8988T (cell line): Measurements from ENCODE around the gene PITPNB.

Source experiments
- DNase-seq: peaks from one replicate; pipeline ENCODE4 v3.0.0; 2011

Gene PITPNB

GRCh38 chr22:27919222-27919941 is at the start of gene PITPNB:
Gene PITPNB, minus strand, starts transcription at chr22:27919256. Its CDS starts 65 bp downstream, at chr22:27919191.
- DNase-seq, result peak; percentile 74

GRCh38 chr22:27966168-27967064 is 47.4 kb upstream of the PITPNB start:
- DNase-seq, result no peak

- no peak for DNase-seq
Measured at GRCh38 chr22:27962268-27963044, 43.4 kb upstream of the PITPNB start.

- no peak for DNase-seq
Measured at GRCh38 chr22:27961680-27962079, 42.6 kb upstream of the PITPNB start.

- DNase-seq, result no peak
Measured at GRCh38 chr22:27961182-27961581, 42.1 kb upstream of the PITPNB start.

- DNase-seq, result no peak
Measured at GRCh38 chr22:27959335-27960090, 40.5 kb upstream of the PITPNB start.

GRCh38 chr22:27952779-27953178 is 33.7 kb upstream of the PITPNB start:
- no peak for DNase-seq

GRCh38 chr22:27952091-27952490 is 33.0 kb upstream of the PITPNB start:
- DNase-seq, result no peak

- no peak for DNase-seq
Measured at GRCh38 chr22:27949421-27949820, 30.4 kb upstream of the PITPNB start.

GRCh38 chr22:27948569-27948968 is 29.5 kb upstream of the PITPNB start:
- DNase-seq, result no peak

- no peak for DNase-seq
Measured at GRCh38 chr22:27947448-27947847, 28.4 kb upstream of the PITPNB start.

- DNase-seq, result no peak
Measured at GRCh38 chr22:27941143-27941542, 22.1 kb upstream of the PITPNB start.

GRCh38 chr22:27937453-27937852 is 18.4 kb upstream of the PITPNB start:
- DNase-seq, result no peak

GRCh38 chr22:27935897-27936296 is 16.8 kb upstream of the PITPNB start:
- no peak for DNase-seq

- no peak for DNase-seq
Measured at GRCh38 chr22:27934069-27934468, 15.0 kb upstream of the PITPNB start.

GRCh38 chr22:27933186-27933983 is 14.3 kb upstream of the PITPNB start:
- no peak for DNase-seq

- no peak for DNase-seq
Measured at GRCh38 chr22:27930331-27931060, 11.4 kb upstream of the PITPNB start.

- DNase-seq, result no peak
Measured at GRCh38 chr22:27927608-27928007, 8.6 kb upstream of the PITPNB start.

- DNase-seq, result no peak
Measured at GRCh38 chr22:27925331-27925730, 6.3 kb upstream of the PITPNB start.

GRCh38 chr22:27919942-27920755 is 1.1 kb upstream of the PITPNB start:
- no peak for DNase-seq
